ENCODE measurements around the gene MBOAT2. TPM values are rescaled to one million over a fixed set of nuclear protein-coding genes. Genes with fewer than 3 reads are reported as not detected.

The MBOAT2 gene
- polyA plus RNA-seq, 1 donor (not counting 4 experiments of a cell fraction or from before 2014, with no cell fraction given): 121 TPM

GRCh38 chr2:8926356-8926755, 77.1 kb downstream of the MBOAT2 start:
- no peak overlapping the region for H3K4me3 ChIP-seq (ENCODE audit: control insufficient read depth in 2 of 3, extremely low read depth in 1 of 3, insufficient read depth in 2 of 3, low read depth in 1 of 3, low read length in 3 of 3)
- H3K36me3 ChIP-seq (ENCODE audit: control insufficient read depth in 2 of 2, extremely low read depth in 1 of 2, insufficient read depth in 2 of 2, low read length in 2 of 2): peaks cover 5 to 10% of the 10 kb centered on the region in 2 experiments
- TF ChIP-seq CTCF (optimal IDR thresholded peaks at IDR 0.05 in 1 of 3, IDR thresholded peaks at IDR 0.05 in 1 of 3, conservative IDR thresholded peaks at IDR 0.05 in 1 of 3; ENCODE audit: extremely low read depth in 1 of 3, insufficient read depth in 2 of 3, low read length in 3 of 3) (no peak), EZH2 (IDR thresholded peaks at IDR 0.05; ENCODE audit: low read length) (no peak)
- H3K9me1 ChIP-seq (ENCODE audit: control insufficient read depth, extremely low read depth, insufficient read depth, low read length): no peaks in the 10 kb centered on the region
- H3K27ac ChIP-seq (ENCODE audit: control insufficient read depth, insufficient read depth, low read length): no peak overlapping the region
- H3K9ac ChIP-seq (ENCODE audit: control insufficient read depth, extremely low read depth, insufficient read depth, low read length): no peak overlapping the region
- dilution Hi-C loops (cut with MboI; ENCODE audit: extremely low pct_ligation_motif_present, low sequenced_read_pairs): no loop called here
- H4K20me1 ChIP-seq (ENCODE audit: control insufficient read depth, extremely low read depth, insufficient read depth, low read length): no peaks in the 10 kb centered on the region
- no peak overlapping the region for H3K4me2 ChIP-seq (ENCODE audit: control insufficient read depth, extremely low read depth, insufficient read depth, low read depth, low read length)
- no peak for FAIRE-seq
- peaks cover 3% of the 10 kb centered on the region for H3K79me2 ChIP-seq (ENCODE audit: control insufficient read depth, insufficient read depth, low read length)
- H2AFZ ChIP-seq (ENCODE audit: control insufficient read depth, low read length): no peak overlapping the region
- peaks cover 8% of the 10 kb centered on the region for H3K4me1 ChIP-seq (ENCODE audit: control insufficient read depth, extremely low read depth, insufficient read depth, low read length)
- DNase-seq (ENCODE audit: low read depth, low spot score): no peak
- H3K27me3 ChIP-seq (ENCODE audit: control insufficient read depth, extremely low read depth, insufficient read depth, low read length): no peaks in the 10 kb centered on the region
- H3K9me3 ChIP-seq (ENCODE audit: control insufficient read depth, low read depth, low read length): no peaks in the 10 kb centered on the region

GRCh38 chr2:8925411-8925810, 78.1 kb downstream of the MBOAT2 start:
- H3K9me1 ChIP-seq (ENCODE audit: control insufficient read depth, extremely low read depth, insufficient read depth, low read length): no peaks in the 10 kb centered on the region
- H4K20me1 ChIP-seq (ENCODE audit: control insufficient read depth, extremely low read depth, insufficient read depth, low read length): no peaks in the 10 kb centered on the region
- FAIRE-seq (no peak), DNase-seq (ENCODE audit: low read depth, low spot score) (no peak)
- TF ChIP-seq CTCF (optimal IDR thresholded peaks at IDR 0.05 in 1 of 3, IDR thresholded peaks at IDR 0.05 in 1 of 3, conservative IDR thresholded peaks at IDR 0.05 in 1 of 3; ENCODE audit: extremely low read depth in 1 of 3, insufficient read depth in 2 of 3, low read length in 3 of 3) (no peak), EZH2 (IDR thresholded peaks at IDR 0.05; ENCODE audit: low read length) (no peak)
- no peaks in the 10 kb centered on the region for H3K9me3 ChIP-seq (ENCODE audit: control insufficient read depth, low read depth, low read length)
- no peak overlapping the region for H3K9ac ChIP-seq (ENCODE audit: control insufficient read depth, extremely low read depth, insufficient read depth, low read length)
- H3K27me3 ChIP-seq (ENCODE audit: control insufficient read depth, extremely low read depth, insufficient read depth, low read length): no peaks in the 10 kb centered on the region
- peaks cover 5 to 10% of the 10 kb centered on the region in 2 experiments for H3K36me3 ChIP-seq (ENCODE audit: control insufficient read depth in 2 of 2, extremely low read depth in 1 of 2, insufficient read depth in 2 of 2, low read length in 2 of 2)
- H3K4me1 ChIP-seq (ENCODE audit: control insufficient read depth, extremely low read depth, insufficient read depth, low read length): peaks cover 8% of the 10 kb centered on the region
- no peak overlapping the region for H3K4me2 ChIP-seq (ENCODE audit: control insufficient read depth, extremely low read depth, insufficient read depth, low read depth, low read length)
- H3K4me3 ChIP-seq (ENCODE audit: control insufficient read depth in 2 of 3, extremely low read depth in 1 of 3, insufficient read depth in 2 of 3, low read depth in 1 of 3, low read length in 3 of 3): no peak overlapping the region
- dilution Hi-C loops (cut with MboI; ENCODE audit: extremely low pct_ligation_motif_present, low sequenced_read_pairs): no loop called here
- H3K79me2 ChIP-seq (ENCODE audit: control insufficient read depth, insufficient read depth, low read length): peaks cover 3% of the 10 kb centered on the region
- H3K27ac ChIP-seq (ENCODE audit: control insufficient read depth, insufficient read depth, low read length): no peak overlapping the region
- H2AFZ ChIP-seq (ENCODE audit: control insufficient read depth, low read length): no peak overlapping the region

Data from keratinocyte (primary cell).